AML-193 (cell line): ENCODE results near the gene CPT1B.

Experiments used
- DNase-seq, 2 experiments: peaks; one replicate each; lab custom pipeline; 2025; lab: John Stamatoyannopoulos, UW

Gene CPT1B

DNA sequence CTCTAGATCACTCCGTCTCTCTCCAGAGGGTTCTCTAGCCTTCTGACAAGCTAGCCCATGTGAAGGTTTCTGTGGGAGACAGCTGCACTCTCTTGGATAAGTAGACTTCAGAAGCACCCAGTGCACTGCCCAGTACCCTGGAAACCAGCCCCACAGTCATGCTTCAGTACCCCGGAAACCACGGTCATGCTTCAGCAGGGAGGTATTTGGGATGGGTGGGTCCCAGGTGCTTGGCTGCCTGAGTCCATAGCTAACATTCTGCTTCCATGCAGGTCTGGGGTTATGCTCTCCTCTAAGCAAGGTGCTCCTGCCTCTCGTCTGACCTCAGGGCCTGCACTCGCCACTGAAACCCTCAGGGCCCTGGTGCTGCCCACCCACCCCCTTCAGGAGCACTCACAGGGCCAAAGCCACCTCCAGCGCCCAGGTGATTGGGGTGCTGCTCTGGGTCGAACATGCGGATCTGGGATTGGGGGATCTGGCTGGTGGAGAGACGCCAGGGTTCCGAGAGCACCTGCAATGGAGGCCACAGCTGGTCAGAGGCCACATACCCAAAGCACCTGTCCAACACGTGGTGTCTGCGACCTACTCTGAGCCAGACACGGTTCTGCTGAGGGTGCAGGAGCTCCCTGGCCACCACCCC, 8.2 kb downstream of the CPT1B start:
- DNase-seq: no peak

DNA sequence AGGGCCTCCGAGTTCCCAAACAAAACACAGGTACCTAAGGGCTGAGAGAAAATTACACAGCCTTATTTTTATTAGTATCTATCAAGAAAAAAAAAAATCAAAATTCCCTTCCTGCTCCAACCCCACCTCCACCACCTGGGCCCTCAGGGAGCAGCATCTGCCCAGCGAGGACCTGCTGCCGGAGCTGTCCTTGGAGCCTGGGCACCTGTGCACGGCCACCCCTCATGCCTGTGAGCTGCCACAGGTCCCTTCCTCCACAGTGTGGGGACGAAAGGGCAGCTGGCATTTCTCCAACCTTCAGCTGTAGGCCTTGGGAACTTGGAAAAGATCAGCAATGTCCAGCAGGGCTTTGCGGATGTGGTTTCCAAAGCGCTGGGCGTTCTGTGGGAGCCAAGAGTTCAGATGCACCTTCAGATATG, 9.2 kb downstream of the CPT1B start:
- DNase-seq: no peak

DNA sequence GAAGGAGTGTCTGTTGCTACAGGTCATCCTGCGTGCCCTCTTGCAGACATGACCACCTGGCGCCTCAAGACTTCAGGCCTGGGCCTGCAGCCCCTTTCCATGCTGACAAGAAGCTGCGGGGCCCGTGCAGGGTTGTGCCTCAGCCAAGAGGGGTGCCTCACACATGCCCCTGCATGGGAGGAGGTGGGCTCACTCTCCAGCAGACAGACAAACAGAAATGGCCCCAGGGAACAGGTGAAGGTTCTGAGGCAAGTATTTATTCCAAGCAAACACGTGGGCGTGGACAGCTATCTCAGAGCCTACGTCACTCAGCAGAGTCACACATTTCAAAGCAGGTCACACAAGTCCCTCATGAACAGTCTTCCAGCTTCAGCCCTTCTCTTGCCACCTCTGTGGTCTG, 9.6 kb downstream of the CPT1B start:
- DNase-seq: no peak

DNA sequence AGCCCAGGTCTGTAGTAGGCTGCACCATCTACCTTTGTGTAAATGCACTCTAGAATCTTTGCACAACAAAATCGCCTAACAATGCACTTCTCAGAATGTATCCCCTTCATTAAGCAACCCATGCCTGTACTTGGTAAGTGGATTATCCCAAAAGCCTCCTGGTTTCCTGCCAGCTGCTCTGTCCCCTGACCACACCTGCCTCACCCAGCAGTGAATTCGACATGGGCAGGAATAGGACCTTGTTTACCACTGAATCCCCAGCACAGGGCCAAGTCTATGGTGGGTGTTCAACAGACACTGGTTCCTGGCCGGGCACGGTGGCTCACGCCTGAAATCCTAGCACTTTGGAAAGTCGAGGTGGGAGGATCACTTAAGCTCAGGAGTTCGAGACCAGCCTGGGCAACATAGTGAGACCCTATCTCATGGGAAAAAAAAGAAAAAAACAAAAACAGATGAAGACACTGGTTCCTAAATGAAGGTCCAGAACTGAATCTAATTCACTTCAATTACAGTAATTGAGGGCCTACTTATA, 10.4 kb downstream of the CPT1B start:
- no peak for DNase-seq

DNA sequence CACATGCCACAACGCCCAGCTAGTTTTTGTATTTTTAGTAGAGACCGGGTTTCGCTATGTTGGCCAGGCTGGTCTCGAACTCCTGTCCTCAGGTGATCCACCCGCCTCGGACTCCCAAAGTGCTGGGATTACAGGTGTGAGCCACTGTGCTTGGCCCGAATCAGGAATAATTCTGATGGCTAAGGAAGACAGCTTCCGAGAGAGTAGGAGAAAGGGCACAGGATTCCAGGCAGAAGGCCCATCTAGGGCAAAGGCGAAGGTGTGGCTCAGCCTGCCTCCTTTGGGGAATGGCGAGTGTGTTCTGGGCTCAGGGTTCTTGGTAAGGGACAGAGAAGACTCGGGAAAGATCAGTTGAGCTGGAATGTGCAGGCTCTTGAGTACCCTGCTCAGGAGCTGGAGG, 13.9 kb downstream of the CPT1B start:
- DNase-seq: no peak

DNA sequence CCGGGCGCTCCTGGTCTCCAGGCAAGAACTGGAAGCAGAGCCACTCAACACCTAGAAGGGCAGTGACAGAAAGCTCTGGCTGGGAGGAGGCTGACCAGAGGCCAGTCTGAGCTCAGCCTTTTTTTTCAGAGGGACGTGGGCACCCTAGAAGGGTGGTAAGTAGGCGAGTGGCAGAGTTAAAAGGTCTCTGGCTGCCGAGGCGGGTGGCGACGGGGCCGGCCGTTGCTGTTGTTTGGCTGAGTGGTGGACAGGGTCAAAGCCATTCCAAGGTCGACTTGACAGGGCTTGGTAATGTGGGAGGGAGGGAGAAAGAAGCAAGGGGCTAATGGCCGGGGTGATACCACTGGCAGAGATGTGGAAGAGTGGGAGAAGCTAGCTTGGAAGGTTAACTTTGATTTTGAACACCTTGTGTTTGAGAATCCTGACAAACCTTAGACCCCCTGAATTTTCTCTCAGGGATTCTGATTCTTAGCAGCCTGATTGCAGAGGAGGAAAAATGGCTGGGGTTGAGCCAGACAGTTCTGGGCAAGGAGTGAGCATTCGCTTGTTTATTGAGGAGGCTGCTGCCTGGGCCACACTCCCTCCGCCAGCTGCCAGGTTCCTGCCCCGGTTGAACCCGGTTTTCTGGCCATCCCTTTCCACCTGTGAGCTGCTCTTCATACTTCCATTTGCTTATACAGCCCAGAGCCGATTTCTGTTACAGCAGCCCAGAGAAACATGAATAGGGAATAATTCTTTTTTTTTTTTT, 14.6 kb downstream of the CPT1B start:
- no peak for DNase-seq

DNA sequence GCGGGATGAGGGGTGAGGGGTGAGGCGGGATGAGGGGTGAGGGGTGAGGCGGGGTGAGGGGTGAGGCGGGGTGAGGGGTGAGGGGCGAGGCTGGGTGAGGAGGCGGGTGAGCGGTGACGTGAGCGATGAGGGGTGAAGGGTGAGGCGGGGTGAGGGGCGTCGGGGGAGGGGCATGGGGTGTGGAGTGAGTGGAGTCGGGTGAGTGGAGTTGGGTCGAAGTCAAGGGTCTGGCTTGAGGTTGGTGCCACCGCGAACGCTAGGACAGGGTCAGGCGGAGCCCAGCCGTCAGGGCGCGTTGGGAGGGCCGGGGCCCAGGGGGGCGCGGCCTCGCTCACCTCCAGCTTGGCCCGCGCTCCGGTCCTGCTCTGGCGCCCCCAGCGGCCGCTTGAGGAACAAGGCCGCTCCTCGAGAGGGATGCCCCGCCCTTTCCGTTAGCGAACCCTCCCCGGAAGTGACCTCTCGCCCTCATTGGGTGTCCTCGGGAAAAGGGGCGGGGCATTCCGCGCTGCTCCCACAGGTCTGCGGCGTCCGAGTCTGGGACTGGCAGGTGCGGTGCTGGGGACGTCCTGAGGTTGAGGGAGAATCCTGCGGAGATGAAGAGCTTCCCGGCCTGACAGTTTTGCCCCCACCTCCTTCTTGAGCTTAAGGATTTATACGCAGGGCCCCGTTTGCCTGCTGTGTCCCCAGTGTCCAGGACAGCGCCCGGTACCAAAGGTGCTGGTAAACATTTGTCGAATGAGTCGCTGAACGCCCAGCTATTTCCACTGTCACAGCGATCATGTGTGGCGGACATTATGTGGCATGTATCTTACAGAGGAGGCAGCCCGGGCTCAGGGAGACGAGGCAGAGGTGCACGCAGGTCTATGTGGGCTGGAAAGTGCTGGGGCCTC, 15.5 kb downstream of the CPT1B start, which contains the start of gene SYCE3:
Gene SYCE3, minus strand, starts transcription at position 397 of the 890 bp plus-strand sequence. CDS start 6,514 bp downstream, outside the sequence.
- DNase-seq: peak; percentile 84 to 90

DNA sequence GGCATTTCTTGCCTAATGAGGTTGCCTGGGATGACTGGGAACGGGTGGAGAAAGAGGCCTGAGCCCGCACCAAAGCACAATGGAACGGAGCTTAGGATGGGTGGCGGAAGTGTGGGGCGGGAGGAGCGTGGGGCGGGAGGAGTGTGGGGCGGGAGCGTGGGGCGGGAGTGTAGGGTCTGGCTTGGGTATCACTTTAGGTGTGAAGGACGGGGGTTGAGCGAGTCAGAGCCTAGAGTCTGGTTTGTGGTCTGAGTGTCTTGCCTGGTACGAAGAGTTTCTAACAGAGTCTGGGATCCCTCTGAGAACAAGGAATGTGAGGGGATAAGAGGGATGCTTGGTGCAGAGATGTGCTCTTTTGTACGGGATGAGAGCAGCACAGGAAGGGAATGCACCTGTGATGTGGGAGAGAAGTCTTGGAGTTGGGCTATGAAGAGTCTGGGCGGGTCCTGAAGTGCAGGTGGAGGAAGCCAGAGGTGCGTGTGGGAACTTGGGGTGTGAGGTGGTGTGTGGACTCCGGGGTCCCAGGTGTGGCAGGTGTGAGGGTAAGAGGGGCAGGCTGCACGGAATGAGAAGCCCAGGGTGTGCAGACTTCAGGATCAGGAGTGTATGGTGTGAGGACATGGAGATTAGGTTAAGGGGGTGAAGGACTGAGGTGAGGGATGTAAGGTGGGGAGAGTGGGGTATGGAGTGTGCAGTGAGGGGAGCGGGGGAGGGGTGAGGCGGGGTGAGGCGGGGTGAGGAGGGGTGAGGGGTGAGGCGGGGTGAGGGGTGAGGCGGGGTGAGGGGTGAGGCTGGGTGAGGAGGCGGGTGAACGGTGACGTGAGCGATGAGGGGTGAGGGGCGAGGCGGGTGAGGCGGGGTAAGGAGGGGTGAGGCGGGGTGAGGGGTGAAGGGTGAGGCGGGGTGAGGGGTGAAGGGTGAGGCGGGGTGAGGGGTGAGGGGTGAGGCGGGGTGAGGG, 16.5 kb downstream of the CPT1B start:
- DNase-seq: no peak

DNA sequence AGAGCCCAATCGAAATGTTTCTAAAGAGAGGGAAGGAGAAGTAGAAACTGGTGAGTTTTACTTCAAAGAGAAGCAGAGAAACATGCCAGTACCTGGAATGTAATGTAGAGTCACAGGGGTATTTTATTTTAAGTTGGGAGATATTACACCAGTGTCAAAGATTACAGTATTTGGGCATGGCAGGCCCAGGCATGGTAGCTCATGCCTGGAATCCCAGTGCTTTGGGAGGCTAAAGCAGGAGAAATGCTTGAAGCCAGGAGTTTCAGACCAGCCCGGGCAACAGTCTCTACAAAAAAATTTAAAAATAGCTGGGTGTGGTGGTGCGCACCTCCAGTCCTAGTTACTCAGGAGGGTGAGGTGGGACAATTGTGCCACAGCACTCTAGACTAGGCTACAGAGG, 18.2 kb downstream of the CPT1B start:
- no peak for DNase-seq

DNA sequence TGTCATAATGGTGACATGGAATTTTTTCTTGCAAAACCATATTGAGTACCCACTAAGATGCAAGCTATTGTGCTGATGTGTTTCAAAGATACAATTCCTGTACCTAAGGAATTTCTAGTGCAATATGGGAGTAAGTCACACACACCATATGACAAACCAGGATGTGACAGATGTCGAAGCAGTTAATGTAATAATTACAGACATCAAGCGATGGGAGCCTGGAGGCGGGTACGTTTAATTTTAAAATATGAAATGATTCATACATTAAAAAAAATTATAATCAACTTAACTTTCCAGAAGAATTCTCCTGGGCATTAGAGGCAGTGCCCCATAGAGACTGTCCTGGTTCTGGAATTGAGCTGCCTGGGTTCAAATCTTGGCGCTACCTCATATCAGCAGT, 21.5 kb downstream of the CPT1B start:
- no peak for DNase-seq

DNA sequence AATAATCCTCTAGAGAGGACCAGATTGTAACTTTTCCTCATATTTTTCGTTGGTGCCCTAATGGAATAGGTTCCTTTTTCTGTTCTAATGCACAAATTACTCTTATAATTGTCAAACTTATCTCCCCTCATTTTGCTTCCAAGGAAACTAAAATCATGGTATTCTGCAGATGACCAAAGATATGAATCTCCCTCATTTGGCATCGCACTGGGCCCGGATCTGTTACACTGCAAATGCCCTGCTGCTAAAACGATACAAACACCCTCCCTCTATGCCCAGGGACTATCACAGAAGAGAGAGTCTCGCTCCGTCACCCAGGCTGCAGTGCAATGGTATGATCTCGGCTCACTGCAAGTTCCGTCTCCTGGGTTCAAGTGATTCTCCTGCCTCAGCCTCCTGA, 24.9 kb downstream of the CPT1B start:
- DNase-seq: no peak

DNA sequence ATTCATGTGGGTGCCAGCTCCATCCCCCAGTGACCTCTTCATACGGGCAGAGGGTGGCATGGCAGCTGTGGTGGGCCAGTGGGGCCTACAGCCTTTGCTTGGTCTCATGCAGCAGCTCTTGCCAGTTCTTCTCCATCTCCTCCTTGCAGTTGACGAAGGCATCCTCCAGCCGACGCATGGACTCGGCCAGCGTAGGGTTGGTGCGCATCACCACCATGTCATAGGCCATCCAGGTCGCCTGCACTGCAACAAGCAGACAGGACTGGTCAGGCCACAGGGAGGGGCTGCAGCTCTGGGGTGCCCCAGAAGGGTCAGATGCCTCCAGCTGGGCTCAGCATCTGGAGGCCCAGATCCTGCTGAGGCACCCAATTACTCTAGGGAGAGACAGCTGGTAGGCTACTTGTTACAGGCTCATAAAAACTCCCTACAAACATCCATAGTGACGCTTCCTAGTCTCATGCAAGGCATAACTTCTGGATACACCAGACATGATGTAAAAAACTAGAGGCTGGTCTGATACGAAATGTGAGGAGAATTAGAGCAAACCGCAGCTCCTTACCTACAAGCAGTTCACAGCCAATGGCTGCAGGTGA, 27.0 kb downstream of the CPT1B start:
- DNase-seq: no peak

DNA sequence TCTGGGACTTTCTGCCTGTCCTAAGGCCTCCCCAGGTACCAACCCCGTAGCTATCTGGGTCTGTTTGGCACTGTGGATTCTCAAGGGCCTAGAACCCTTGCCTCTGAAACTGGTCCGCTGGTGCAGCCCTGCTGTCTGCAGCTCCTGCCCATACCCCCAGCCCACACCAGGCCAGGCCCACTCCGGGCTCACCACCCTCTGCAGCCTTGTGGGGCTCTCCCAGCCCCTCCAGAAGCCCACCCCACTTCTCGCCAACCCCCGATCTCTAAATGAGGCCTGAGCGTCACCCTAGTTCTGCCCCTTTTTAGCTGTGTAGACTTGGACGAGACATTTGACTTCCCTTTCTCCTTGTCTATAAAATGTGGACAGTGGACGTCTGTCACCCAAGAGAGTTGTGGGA, 27.8 kb downstream of the CPT1B start:
- no peak for DNase-seq

DNA sequence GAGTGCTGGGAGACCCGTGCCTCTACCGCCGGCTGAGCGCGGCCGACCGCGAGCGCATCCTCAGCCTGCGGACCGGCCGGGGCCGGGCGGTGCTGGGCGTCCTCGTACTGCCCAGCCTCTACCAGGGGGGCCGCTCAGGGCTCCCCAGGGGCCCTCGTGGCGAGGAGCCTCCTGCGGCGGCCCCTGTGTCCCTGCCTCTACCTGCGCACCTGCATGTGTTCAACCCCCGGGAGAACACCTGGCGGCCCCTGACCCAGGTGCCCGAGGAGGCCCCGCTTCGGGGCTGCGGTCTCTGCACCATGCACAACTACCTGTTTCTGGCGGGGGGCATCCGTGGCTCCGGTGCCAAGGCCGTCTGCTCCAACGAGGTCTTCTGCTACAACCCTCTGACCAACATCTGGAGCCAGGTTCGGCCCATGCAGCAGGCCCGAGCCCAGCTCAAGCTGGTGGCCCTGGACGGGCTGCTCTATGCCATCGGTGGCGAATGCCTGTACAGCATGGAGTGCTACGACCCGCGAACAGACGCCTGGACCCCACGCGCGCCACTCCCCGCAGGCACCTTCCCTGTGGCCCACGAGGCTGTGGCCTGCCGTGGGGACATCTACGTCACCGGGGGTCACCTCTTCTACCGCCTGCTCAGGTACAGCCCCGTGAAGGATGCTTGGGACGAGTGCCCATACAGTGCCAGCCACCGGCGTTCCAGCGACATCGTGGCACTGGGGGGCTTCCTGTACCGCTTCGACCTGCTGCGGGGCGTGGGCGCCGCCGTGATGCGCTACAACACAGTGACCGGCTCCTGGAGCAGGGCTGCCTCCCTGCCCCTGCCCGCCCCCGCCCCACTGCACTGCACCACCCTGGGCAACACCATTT, 29.1 kb downstream of the CPT1B start:
- DNase-seq: no peak

DNA sequence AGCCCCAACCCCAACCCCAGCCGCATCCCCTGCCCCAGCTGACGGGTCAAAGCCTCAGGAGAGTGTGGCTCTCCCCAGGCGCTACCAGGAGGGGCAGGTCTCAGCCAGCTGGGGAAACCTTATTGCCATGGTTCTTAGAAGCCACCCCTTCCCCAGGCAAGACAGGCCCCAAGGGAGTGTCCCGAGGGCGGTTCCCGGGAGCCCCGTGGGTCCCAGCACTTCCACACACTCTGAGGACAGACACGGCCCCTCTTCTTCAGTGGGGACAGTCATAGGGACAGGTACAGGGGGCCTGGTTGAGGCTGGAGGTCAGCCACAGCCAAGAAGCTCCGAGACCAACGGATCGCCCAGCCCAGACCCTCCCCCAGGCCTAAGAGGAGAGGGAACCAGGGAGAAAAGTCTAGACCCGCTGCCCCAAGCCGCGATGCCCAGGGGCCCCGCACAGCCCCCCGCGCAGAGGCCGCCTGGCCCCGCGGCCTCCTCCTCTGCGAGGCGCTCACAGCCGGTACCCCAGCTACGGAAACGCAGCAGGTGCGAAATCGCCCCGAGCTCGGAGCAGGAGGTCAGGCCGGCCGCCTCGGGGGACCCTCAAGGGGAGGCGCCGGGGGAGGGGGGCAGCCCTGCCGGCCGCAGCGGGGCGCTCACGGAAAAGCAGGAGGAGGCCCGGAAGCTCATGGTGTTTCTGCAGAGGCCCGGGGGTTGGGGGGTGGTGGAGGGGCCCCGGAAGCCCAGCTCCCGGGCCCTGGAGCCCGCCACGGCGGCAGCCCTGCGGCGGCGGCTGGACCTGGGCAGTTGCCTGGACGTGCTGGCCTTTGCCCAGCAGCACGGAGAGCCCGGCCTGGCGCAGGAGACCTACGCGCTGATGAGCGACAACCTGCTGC, 29.9 kb downstream of the CPT1B start:
- DNase-seq: no peak

DNA sequence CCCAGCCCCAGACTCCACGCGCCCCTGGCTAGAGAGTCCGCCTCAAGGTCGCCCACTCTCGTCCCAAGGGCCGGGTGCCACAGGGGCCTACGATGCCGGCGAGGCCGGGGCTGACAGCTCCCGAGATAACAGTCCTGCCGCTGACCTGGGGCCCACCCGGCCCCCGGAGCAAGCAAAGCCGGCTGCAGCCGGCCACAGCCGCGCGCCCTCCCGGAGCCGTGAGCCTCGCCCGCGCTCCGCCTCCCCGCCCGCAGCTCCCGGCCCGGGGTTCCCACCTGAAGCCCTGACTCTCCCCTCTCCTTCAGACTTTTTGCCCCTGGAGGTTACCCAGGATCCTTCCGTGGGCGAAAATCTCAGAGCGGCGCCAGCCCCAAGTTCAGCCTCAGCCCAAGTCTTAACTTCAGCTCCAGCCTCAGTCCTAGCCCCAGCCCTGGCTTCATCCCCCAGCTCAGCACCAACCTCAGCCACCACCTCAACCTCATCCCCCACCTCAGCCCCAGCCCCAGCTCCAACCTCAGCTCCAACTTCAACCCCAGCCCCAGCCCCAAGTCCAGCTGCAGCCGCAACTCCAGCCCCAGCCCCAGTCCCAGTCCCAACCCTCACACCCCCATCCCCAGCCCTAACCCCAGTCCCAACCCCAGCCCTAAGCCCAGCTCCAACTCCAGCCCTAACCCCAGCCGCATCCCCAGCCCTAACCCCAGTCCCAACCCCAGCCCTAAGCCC, 30.8 kb downstream of the CPT1B start:
- DNase-seq: no peak

DNA sequence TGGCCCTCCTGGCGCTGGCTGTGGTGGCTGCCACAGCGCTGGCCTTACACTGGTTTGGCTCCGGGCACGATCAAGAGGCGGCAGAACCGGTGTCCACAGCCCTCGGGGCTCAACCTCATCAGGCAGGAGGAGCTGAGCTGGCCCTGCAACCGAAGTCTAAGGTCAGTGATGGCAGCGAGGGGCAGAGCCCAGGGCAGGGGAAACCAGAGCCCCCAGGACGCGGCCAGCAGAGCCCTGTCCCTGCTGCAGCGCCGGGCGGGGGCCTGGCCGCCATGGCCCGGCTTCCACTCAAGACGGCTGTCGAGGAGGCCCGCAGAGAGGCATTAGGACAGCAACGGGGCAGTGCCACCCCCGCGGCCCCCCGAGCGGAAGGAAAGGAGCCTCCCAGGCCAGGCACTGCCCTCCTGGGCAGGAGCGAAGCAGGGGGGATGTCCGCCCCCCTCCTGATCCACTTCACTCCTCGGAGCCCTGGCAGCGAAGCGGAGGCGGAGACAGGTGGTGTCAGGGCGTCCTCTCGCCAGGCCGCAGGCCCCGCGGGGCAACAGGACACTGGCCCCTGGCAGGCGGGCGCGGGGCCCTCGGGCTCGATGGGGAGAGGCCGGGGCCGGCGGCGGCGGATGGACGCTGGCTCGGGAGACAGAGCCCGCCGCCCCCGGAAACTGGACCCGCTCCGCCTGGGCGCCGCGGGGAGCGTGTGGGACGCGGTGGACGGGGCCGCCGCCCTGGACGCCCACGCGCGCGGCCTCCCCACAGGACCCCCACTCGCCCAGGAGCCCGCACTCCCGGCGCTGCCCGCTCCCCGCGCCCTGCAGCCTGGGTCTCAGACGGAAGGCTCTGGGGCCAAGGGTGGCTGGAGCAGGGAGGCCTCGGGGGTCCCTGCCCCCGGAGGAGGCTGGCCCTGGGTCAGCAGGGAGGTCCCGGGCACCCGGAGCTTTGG, 31.6 kb downstream of the CPT1B start:
- no peak for DNase-seq
